ENCODE data around the gene GTPBP2.
"Not testable (repeated sequence)": the region's sequence is repeated elsewhere in the genome, so short reads cannot be mapped to it uniquely, and the experiment has no call there.

Gene GTPBP2

GRCh38 chr6:43657221-43657802 is 28.2 kb upstream of the GTPBP2 start:
- no peak for DNase-seq

GRCh38 chr6:43652822-43653221 is 23.8 kb upstream of the GTPBP2 start:
- DNase-seq = not testable (repeated sequence)

- no peak for DNase-seq
Observed at GRCh38 chr6:43648248-43648647, 19.2 kb upstream of the GTPBP2 start.

- DNase-seq = no peak
Observed at GRCh38 chr6:43647613-43648012, 18.5 kb upstream of the GTPBP2 start.

GRCh38 chr6:43645613-43645964 is 16.5 kb upstream of the GTPBP2 start:
- no peak for DNase-seq

GRCh38 chr6:43644940-43645612 is 16.0 kb upstream of the GTPBP2 start, which contains the start of gene RSPH9:
Gene RSPH9, plus strand, starts transcription at chr6:43645036. Its CDS starts 63 bp downstream, at chr6:43645099.
- no peak for DNase-seq

GRCh38 chr6:43639984-43640800 is 11.1 kb upstream of the GTPBP2 start:
- DNase-seq = no peak

- DNase-seq = no peak
Observed at GRCh38 chr6:43636308-43636659, 7.2 kb upstream of the GTPBP2 start.

GRCh38 chr6:43635387-43636307 is 6.6 kb upstream of the GTPBP2 start, which contains the start of gene MAD2L1BP:
Gene MAD2L1BP, plus strand, starts transcription at chr6:43635840. Its CDS starts 36 bp downstream, at chr6:43635876.
- peak; percentile 62 for DNase-seq

- DNase-seq = no peak
Observed at GRCh38 chr6:43634702-43635303, 5.7 kb upstream of the GTPBP2 start.

- DNase-seq = not testable (repeated sequence)
Observed at GRCh38 chr6:43633002-43633401, 3.9 kb upstream of the GTPBP2 start.

- DNase-seq = no peak
Observed at GRCh38 chr6:43630980-43631619, 2.0 kb upstream of the GTPBP2 start.

- peak; percentile 92 for DNase-seq
Observed at GRCh38 chr6:43629505-43630300, 639 bp upstream of the GTPBP2 start.

GRCh38 chr6:43628393-43629103 is 516 bp downstream of the GTPBP2 start:
- DNase-seq = no peak

- peak; percentile 96 for DNase-seq
Observed at GRCh38 chr6:43627008-43627825, 1.8 kb downstream of the GTPBP2 start.

- no peak for DNase-seq
Observed at GRCh38 chr6:43625393-43625992, 3.6 kb downstream of the GTPBP2 start.

- no peak for DNase-seq
Observed at GRCh38 chr6:43624786-43625288, 4.2 kb downstream of the GTPBP2 start.

- no peak for DNase-seq
Observed at GRCh38 chr6:43623880-43624785, 4.9 kb downstream of the GTPBP2 start.
